Loucy (cell line): Measurements from ENCODE around the gene ZNF479.
"Not testable (repeated sequence)": the region's sequence is repeated elsewhere in the genome, so short reads cannot be mapped to it uniquely, and the experiment has no call there.

Experiments
- H2AFZ ChIP-seq: fragments of 200-600 bp; sonication (generic); 2 replicates; pipeline ENCODE4 v1.6.0; 2016; ENCODE audit warnings: antibody characterized with exemption, mild to moderate bottlenecking, low read length, moderate library complexity
- H3F3A ChIP-seq: fragments of 200-600 bp; 2 replicates; pipeline ENCODE4 v1.6.0; 2016; ENCODE audit warnings: antibody characterized with exemption, low read depth, mild to moderate bottlenecking
- H3K27me3 ChIP-seq: fragments of 200-600 bp; sonication (generic); 2 replicates; pipeline ENCODE4 v1.6.1; 2014; ENCODE audit warnings: low read length, mild to moderate bottlenecking; ENCODE audit not compliant: insufficient read depth, poor library complexity, severe bottlenecking
- H3K36me3 ChIP-seq: fragments of 200-600 bp; sonication (generic); 2 replicates; pipeline ENCODE4 v1.6.1; 2016; ENCODE audit warnings: low read length; ENCODE audit not compliant: insufficient read depth
- H3K4me1 ChIP-seq: fragments of 200-600 bp; sonication (generic); 2 replicates; pipeline ENCODE4 v1.5.1; 2014; ENCODE audit warnings: low read length, mild to moderate bottlenecking; ENCODE audit not compliant: insufficient read depth, poor library complexity, severe bottlenecking
- H3K4me2 ChIP-seq: fragments of 200-600 bp; sonication (generic); 2 replicates; pipeline ENCODE4 v1.6.0; 2014; ENCODE audit warnings: antibody characterized with exemption, low read length, low read depth, mild to moderate bottlenecking; ENCODE audit not compliant: poor library complexity, severe bottlenecking
- H3K4me3 ChIP-seq: fragments of 200-600 bp; sonication (generic); 2 replicates; pipeline ENCODE4 v1.5.1; 2014; ENCODE audit warnings: low read length, mild to moderate bottlenecking, mixed read lengths; ENCODE audit not compliant: poor library complexity, severe bottlenecking
- H3K79me2 ChIP-seq: fragments of 200-600 bp; sonication (generic); 2 replicates; pipeline ENCODE4 v1.6.1; 2014; ENCODE audit warnings: low read length; ENCODE audit not compliant: insufficient read depth
- H3K9ac ChIP-seq: fragments of 200-600 bp; sonication (generic); 2 replicates; pipeline ENCODE4 v1.6.0; 2014; ENCODE audit warnings: mild to moderate bottlenecking, low read depth, low read length, moderate library complexity; ENCODE audit not compliant: poor library complexity, severe bottlenecking
- H3K9me2 ChIP-seq: fragments of 200-600 bp; sonication (generic); replicated peaks from 2 replicates; pipeline ENCODE4 v1.6.1; 2016; ENCODE audit warnings: low read depth, low read length, mixed read lengths
- H3K9me3 ChIP-seq: fragments of 200-600 bp; sonication (generic); 2 replicates; pipeline ENCODE4 v1.6.1; 2014; ENCODE audit warnings: mild to moderate bottlenecking, antibody characterized with exemption, low read length, low read depth; ENCODE audit not compliant: insufficient read depth
- H4K20me1 ChIP-seq: fragments of 200-600 bp; sonication (generic); 2 replicates; pipeline ENCODE4 v1.6.0; 2014; ENCODE audit warnings: antibody characterized with exemption, low read length, mild to moderate bottlenecking; ENCODE audit not compliant: insufficient read depth, poor library complexity, severe bottlenecking
- EZH2phosphoT487 ChIP-seq: fragments of 200-600 bp; IDR thresholded peaks from 2 replicates; pipeline ENCODE4 v1.6.1; 2018; ENCODE audit warnings: antibody characterized with exemption, mild to moderate bottlenecking, moderate library complexity, borderline replicate concordance
- TF ChIP-seq, protein P1 (sequence below): fragments of 200-600 bp; sonication (generic); conservative IDR thresholded peaks from 2 replicates; pipeline ENCODE4 v1.5.1; 2014; ENCODE audit warnings: mild to moderate bottlenecking, antibody characterized with exemption, low read length

ZNF479 gene

DNA sequence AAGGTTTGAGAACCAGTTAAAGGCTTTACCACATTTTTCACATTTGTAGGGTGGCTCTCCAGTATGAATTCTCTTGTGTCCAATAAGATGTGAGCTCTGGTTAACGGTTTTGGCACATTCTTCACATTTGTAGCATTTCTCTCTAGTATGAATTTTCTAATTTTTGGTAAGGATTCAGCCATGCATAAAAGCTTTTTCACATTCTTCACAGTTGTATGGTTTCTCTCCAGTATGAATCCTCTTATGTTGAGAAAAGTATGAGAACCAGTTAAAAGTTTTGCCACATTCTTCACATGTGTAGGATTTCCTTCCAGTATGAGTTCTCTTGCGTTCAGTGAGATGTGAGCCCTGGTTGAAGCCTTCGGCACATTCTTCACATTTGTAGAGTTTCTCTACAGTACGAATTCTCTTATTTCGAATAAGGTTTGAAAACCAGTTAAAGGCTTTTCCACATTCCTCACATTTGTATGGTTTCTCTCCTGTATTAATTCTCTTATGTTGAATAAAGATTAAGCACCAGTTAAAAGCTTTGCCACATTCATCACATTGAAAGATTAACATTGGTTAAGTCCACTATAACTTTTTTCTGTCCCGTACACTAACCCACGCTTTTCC, 33.2 kb upstream of the ZNF479 start:
- Histone ChIP-seq H3K4me1 (no peaks in the 10 kb centered on the region), H3K4me2 (no peak overlapping the region), H3K4me3 (no peak overlapping the region), H4K20me1 (no peaks in the 10 kb centered on the region), H2AFZ (no peak overlapping the region), H3K27me3 (no peaks in the 10 kb centered on the region), H3K79me2 (no peaks in the 10 kb centered on the region), H3K9me3 (peaks cover 22% of the 10 kb centered on the region; the same call in 1 of the 2 replicates), H3K36me3 (no peaks in the 10 kb centered on the region), H3K9ac (no peak overlapping the region), H3K9me2 (no peaks in the 10 kb centered on the region), H3F3A (no peaks in the 10 kb centered on the region)
- TF ChIP-seq, protein P1, sequence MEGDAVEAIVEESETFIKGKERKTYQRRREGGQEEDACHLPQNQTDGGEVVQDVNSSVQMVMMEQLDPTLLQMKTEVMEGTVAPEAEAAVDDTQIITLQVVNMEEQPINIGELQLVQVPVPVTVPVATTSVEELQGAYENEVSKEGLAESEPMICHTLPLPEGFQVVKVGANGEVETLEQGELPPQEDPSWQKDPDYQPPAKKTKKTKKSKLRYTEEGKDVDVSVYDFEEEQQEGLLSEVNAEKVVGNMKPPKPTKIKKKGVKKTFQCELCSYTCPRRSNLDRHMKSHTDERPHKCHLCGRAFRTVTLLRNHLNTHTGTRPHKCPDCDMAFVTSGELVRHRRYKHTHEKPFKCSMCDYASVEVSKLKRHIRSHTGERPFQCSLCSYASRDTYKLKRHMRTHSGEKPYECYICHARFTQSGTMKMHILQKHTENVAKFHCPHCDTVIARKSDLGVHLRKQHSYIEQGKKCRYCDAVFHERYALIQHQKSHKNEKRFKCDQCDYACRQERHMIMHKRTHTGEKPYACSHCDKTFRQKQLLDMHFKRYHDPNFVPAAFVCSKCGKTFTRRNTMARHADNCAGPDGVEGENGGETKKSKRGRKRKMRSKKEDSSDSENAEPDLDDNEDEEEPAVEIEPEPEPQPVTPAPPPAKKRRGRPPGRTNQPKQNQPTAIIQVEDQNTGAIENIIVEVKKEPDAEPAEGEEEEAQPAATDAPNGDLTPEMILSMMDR, result no peak
- TF ChIP-seq EZH2phosphoT487, result no peak

DNA sequence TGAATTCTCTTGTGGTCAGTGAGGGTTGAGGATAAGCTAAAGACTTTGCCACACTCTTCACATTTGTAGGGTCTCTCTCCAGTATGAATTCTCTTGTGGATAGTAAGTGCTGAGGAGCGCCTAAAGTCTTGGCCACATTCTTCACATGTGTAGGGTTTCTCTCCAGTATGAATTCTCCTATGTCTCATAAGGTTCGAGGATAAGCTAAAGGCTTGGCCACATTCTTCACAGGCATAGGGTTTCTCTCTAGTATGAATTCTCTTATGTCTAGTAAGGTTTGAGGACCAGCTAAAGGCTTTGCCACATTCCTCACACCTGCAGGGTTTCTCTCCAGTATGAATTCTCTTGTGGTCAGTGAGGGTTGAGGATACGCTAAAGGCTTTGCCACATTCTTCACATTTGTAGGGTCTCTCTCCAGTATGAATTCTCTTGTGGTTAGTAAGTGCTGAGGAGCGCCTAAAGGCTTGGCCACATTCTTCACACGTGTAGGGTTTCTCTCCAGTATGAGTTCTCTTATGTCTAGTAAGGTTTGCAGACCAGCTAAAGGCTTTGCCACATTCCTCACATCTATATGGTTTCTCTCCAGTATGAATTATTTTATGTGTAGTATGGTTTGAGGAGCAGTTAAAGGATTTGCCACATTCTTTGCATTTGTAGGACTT, 12.0 kb downstream of the ZNF479 start:
- not testable (repeated sequence) for H3K9me2 ChIP-seq, H4K20me1 ChIP-seq, H3K27me3 ChIP-seq, H3K79me2 ChIP-seq, H3F3A ChIP-seq, H3K4me3 ChIP-seq, H3K4me1 ChIP-seq, H3K9ac ChIP-seq, H3K9me3 ChIP-seq, H2AFZ ChIP-seq, H3K36me3 ChIP-seq, H3K4me2 ChIP-seq
